T-helper 17 cell (primary cell): ENCODE measurements around the gene DAPL1. TPM values are rescaled to one million over a fixed set of nuclear protein-coding genes. Genes with fewer than 3 reads are reported as not detected.

Experiments
- ATAC-seq: fragments of 150-1000 bp; cut with Tn5 transposase; 2 replicates; pipeline ENCODE4 v1.10.0; 2021; ENCODE audit warnings: mild to moderate bottlenecking, moderate library complexity
- DNase-seq, 3 donors: peaks; one replicate each; pipeline versions ENCODE4 v3.0.0 to v3.0.0-alpha.2; 2020 to 2021
- H3K9me3 ChIP-seq: one replicate; pipeline ENCODE4 v1.7.0; 2013; ENCODE audit warnings: low read length, mild to moderate bottlenecking; ENCODE audit not compliant: control insufficient read depth, poor library complexity, severe bottlenecking
- H3K27ac Mint-ChIP-seq: one replicate; pipeline ENCODE4 v1.8.0; 2022; ENCODE audit warnings: mild to moderate bottlenecking, moderate library complexity, mixed read lengths
- H3K27me3 Mint-ChIP-seq: one replicate; pipeline ENCODE4 v1.8.0; 2022; ENCODE audit warnings: mixed read lengths
- H3K36me3 Mint-ChIP-seq: one replicate; pipeline ENCODE4 v1.8.0; 2022; ENCODE audit warnings: low read depth, mixed read lengths
- H3K4me1 Mint-ChIP-seq: one replicate; pipeline ENCODE4 v1.8.0; 2022; ENCODE audit warnings: mild to moderate bottlenecking, mixed read lengths
- H3K4me3 Mint-ChIP-seq: one replicate; pipeline ENCODE4 v1.8.0; 2022; ENCODE audit warnings: mild to moderate bottlenecking, moderate library complexity, mixed read lengths
- total RNA-seq, 4 donors: library from RNA in 2 of 4; stranded (reverse) in 2 of 4; gene quantifications; one replicate each; pipeline ENCODE4 v1.2.3 and lab custom pipeline; 2022 to 2026

DAPL1 gene
- total RNA-seq, 2 donors from 2014 or later: not detected

DNA sequence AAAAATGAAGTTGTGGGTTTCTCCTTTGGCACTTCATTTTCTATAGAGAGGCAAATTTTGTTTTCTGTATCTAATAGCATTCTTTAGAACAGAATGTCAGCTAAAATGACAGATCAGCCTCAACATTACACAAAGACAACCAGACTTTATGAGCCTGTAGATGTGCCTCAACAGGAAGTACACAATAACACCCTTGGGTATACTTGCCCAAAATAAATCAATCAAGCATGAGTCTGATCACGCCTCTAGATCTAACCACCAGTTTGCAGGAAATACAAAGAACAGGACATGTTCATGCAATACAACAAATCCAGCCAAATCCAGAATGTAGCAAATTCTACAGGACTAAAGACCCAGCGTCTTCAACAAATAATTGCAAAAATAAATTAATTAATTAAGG lies 11.2 kb upstream of the DAPL1 start:
- ATAC-seq: no peak
- Mint-ChIP-seq H3K27me3 (peaks cover 28% of the 10 kb centered on the region), H3K27ac (no peak overlapping the region), H3K36me3 (no peaks in the 10 kb centered on the region), H3K4me1 (peaks cover 2% of the 10 kb centered on the region), H3K4me3 (no peak overlapping the region)
- no peaks in the 10 kb centered on the region for H3K9me3 ChIP-seq
- no peak for DNase-seq

DNA sequence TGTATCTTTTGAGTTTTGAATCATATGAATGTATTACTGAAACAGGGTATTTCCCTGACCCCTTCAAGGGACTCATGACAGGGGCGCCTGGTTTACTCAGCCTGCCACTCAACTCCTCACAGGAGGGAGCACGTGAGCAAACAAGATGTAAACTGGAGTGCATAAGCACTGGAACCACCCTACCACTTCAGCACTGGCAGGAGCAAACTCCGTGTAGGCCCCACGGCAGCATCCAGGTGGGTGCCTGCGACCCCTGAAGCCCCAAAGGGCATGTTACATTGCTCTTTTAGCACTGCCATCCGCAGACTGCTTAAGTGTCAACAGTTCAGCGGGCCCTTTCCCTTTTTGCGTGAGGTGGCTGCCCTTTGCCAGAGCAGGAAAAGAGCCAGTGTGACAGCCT lies 8.2 kb upstream of the DAPL1 start:
- ATAC-seq: no peak
- H3K9me3 ChIP-seq: no peaks in the 10 kb centered on the region
- Mint-ChIP-seq H3K4me1 (peaks cover 2% of the 10 kb centered on the region), H3K27me3 (peaks cover 41% of the 10 kb centered on the region), H3K27ac (no peak overlapping the region), H3K36me3 (no peaks in the 10 kb centered on the region), H3K4me3 (no peak overlapping the region)
- no peak for DNase-seq

DNA sequence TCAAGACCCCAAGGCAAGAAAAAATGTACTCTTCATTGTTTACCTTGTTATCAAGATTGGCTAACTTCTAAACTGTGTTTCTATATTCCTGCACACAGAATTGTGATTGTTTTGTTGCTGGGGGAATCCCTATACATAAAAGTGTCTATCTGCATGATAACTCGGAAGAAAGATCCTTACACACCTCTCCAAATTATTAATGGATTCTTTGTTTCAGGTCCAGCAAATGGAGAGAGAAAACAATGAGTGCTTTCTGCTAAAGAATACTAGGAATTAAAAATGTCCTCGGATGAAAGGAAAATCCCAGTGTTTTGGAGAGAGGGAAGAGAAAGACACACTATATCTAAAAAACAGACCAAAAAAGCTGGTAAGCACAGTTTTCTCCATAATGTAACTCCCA lies 6.2 kb upstream of the DAPL1 start:
- Mint-ChIP-seq H3K27me3 (peaks cover 38% of the 10 kb centered on the region), H3K36me3 (no peaks in the 10 kb centered on the region)

DNA sequence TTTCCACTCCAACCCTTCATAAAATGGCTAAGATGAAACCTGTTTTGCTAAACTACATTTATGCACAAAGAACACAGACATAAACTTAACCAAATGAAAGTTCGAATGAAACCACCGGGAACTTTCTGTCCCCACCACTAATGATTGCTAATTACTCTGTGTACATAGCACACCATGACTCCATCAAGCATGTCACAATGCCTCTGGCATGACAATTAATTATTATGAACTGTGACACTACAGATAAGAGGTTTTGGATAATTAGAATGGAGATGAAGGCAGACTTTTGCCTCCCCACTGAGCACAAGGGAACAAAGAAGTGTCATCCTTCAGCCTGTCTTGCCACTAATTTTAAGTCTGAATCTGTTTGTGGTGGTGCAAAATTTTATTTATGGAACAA lies 1.5 kb downstream of the DAPL1 start:
- Mint-ChIP-seq H3K4me3 (no peak overlapping the region), H3K27me3 (peaks cover 41% of the 10 kb centered on the region), H3K36me3 (no peaks in the 10 kb centered on the region), H3K27ac (no peak overlapping the region), H3K4me1 (peaks cover 3% of the 10 kb centered on the region)
- DNase-seq: no peak
- H3K9me3 ChIP-seq: no peaks in the 10 kb centered on the region
- no peak for ATAC-seq

More for the DNA sequence above, 6.2 kb upstream of the DAPL1 start:
- ATAC-seq (no peak), DNase-seq (no peak)
- Mint-ChIP-seq H3K4me1 (peaks cover 2% of the 10 kb centered on the region), H3K27ac (no peak overlapping the region), H3K4me3 (no peak overlapping the region)
- no peaks in the 10 kb centered on the region for H3K9me3 ChIP-seq

DNA sequence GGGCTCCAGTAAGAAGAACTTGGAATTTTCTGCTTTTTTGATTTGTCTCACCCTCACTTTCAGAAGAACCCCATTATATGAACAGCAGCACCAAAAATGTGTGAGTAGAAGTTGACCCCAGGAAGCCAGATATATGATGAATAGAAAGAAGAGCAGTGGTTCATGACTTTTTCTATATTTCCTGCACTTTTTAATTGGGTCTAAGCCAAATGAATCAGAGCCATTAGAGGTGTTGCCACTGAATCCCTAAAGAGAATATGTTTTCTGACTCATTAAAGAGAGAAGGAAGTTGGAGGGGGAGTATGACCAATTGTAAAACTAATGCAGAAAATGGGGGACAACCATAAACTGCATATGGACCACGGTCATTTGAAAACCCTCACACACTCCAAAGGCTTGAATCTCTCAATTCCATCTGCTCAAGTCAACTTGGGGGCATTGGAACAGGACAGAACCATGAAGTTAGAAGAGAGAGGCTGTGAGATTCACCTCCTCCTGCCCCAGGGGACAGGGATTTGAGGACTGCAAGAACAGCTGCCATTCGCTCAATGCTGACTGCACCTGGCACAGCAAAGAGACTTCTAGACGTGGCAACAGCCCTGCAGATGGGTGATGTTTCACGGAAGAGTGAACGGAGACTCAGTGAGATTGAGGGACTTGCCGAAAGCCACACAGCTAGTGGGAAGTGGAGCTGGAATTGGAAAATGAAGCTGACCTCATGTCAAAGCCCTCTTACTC lies 3.0 kb downstream of the DAPL1 start:
- Mint-ChIP-seq H3K27me3 (peaks cover 45% of the 10 kb centered on the region), H3K36me3 (no peaks in the 10 kb centered on the region), H3K4me1 (peaks cover 3% of the 10 kb centered on the region), H3K27ac (no peak overlapping the region), H3K4me3 (no peak overlapping the region)
- H3K9me3 ChIP-seq: no peaks in the 10 kb centered on the region
- DNase-seq: no peak
- no peak for ATAC-seq

DNA sequence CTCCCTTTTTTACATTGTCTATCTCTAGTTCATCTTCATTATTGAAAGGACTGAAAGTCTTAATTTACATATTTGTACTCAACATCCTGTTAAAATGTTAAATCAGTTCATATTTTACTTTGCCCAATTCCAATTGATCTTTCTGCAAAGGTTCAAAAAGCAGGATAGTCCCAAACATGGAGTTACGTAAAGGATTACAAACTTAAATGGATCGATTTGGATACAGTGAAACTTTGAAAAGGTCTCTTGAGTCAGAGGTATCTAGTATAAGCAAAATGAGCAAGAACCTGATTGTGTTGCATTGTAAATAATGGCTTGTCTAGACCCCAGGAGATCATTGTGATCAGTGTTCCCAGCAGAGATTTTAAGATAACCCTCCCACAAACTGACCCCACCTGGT lies 4.1 kb downstream of the DAPL1 start:
- H3K27me3 Mint-ChIP-seq: peaks cover 36% of the 10 kb centered on the region
- H3K36me3 Mint-ChIP-seq: no peaks in the 10 kb centered on the region
- DNase-seq: no peak
- H3K4me3 Mint-ChIP-seq: no peak overlapping the region
- no peaks in the 10 kb centered on the region for H3K9me3 ChIP-seq
- peaks cover 3% of the 10 kb centered on the region for H3K4me1 Mint-ChIP-seq
- H3K27ac Mint-ChIP-seq: no peak overlapping the region
- ATAC-seq: no peak

DNA sequence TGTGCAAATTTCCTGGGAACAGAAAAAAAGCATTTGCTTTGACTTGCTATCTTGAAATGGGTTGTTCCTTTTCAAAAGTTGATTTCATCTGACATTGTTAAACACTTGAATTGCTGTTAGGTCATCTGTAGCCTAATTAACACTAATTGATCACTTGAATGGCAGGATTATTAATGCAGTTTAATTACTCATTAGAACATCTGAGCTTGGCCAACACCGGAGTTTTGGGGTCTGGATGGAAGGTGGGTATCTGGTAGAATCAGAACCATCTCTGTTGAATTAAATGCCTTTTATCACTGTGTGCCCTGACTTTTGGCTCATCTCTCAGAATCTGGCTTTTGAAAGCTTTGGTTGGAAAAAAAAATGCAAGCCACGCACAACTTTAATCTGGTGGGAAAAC lies 8.4 kb downstream of the DAPL1 start:
- ATAC-seq (no peak), DNase-seq (no peak)
- no peak overlapping the region for H3K4me3 Mint-ChIP-seq
- no peaks in the 10 kb centered on the region for H3K9me3 ChIP-seq
- no peaks in the 10 kb centered on the region for H3K4me1 Mint-ChIP-seq
- no peaks in the 10 kb centered on the region for H3K36me3 Mint-ChIP-seq
- no peak overlapping the region for H3K27ac Mint-ChIP-seq
- peaks cover 18% of the 10 kb centered on the region for H3K27me3 Mint-ChIP-seq

DNA sequence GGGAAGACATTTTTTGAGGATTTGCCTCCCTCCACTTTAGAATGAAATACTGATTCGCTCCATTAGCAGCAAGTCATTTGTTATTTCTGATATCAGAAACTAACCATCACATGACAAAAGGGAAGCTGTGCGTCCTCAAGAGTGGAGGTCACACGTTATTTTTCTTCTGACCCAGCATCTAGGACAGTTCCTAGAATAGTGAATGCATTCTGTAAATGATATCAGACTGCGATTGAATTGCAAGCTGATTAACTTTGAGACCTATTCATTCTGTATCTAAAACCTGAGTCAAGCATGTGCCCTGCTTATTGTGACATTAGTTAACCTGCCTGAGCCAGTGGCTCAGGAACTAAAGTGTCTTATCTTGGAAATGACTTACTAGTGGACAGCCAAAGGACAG lies 10.1 kb downstream of the DAPL1 start:
- ATAC-seq (no peak), DNase-seq (no peak)
- Mint-ChIP-seq H3K36me3 (no peaks in the 10 kb centered on the region), H3K4me3 (no peak overlapping the region), H3K4me1 (no peaks in the 10 kb centered on the region), H3K27me3 (peaks cover 18% of the 10 kb centered on the region), H3K27ac (no peak overlapping the region)
- H3K9me3 ChIP-seq: no peaks in the 10 kb centered on the region

DNA sequence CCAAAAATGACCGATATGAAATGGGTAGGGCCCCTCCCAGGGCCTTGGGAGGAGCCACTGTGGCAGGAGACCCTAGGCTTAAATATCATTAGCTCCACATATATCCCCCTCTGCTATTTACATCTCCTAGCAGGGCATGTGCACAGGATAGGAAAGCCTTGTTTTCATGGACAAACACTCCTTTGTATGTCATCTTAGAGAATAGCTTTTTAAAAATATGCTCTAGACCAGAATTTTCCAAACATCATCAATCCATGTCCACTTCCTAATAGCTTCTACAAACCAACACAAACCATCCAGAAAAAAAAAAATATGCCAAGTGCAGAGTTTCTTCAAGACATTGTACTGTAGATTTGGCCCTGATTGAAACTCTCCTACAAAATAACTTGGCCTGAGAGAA lies 10.8 kb downstream of the DAPL1 start:
- no peak overlapping the region for H3K27ac Mint-ChIP-seq
- no peaks in the 10 kb centered on the region for H3K9me3 ChIP-seq
- H3K27me3 Mint-ChIP-seq: peaks cover 25% of the 10 kb centered on the region
- H3K4me3 Mint-ChIP-seq: no peak overlapping the region
- ATAC-seq (no peak), DNase-seq (no peak)
- no peaks in the 10 kb centered on the region for H3K36me3 Mint-ChIP-seq
- no peaks in the 10 kb centered on the region for H3K4me1 Mint-ChIP-seq

DNA sequence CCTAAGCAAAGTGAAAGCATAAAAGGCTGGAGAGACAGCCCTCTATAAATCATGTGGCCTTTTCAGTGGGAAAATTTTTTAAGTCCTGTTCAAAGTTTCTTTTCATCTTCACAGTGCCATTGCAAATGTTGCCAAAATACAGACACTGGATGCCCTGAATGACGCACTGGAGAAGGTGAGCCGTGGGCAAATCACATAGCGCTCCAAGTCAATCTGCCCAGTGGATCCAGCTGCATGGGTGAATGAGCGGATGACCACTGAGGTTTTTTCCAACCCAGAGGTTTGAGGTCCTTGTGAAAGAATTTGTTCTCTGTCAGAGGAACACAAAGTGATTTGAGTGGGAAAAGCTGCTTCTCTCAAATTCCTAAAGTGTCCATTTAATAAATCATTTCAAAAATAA lies 11.8 kb downstream of the DAPL1 start:
- ATAC-seq (no peak), DNase-seq (no peak)
- no peaks in the 10 kb centered on the region for H3K9me3 ChIP-seq
- H3K27me3 Mint-ChIP-seq: peaks cover 34% of the 10 kb centered on the region
- no peaks in the 10 kb centered on the region for H3K36me3 Mint-ChIP-seq
- H3K27ac Mint-ChIP-seq: no peak overlapping the region
- H3K4me1 Mint-ChIP-seq: no peaks in the 10 kb centered on the region
- no peak overlapping the region for H3K4me3 Mint-ChIP-seq

DNA sequence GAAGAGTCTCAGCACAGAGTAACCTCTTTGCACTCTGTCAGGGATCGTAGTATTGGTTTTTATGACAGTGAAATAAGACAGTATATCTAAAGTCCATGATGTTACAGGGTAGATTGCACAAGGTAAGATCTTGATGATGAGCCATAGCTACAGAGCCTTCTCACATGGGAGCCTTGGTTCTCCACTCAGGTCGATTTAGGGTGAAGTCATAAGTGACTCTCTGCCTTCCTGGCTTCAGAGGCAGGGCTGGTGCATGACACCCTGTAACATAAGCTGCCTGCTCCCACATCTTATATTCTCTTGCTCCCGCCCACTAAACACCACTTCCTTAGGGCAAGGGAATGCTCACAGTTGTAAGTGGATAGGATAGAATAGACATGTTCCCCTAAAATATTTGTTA lies 13.3 kb downstream of the DAPL1 start:
- Mint-ChIP-seq H3K4me3 (no peak overlapping the region), H3K4me1 (no peaks in the 10 kb centered on the region), H3K27me3 (peaks cover 30% of the 10 kb centered on the region), H3K27ac (no peak overlapping the region), H3K36me3 (no peaks in the 10 kb centered on the region)
- DNase-seq (no peak), ATAC-seq (no peak)
- no peaks in the 10 kb centered on the region for H3K9me3 ChIP-seq

DNA sequence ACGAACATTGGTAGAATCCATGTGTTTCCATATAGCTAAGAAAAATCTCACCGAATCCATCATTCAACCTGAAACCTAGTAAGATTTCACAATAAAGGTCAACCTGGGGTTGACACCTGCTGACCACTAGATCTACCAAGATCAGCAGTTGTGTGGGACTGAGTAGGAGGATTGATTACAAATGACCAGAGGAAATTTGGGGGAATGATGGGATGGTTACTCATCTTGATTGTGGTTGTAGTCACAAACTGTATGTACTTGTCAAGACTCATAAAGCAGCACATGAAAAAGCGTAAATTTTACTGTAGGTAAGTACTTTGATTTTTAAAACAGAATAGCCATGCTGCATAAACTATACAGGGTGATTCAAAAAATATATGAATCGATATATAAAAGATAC lies 14.7 kb downstream of the DAPL1 start:
- H3K27me3 Mint-ChIP-seq: peaks cover 30% of the 10 kb centered on the region
- H3K4me1 Mint-ChIP-seq: no peaks in the 10 kb centered on the region
- no peaks in the 10 kb centered on the region for H3K9me3 ChIP-seq
- ATAC-seq (no peak), DNase-seq (no peak)
- H3K27ac Mint-ChIP-seq: no peak overlapping the region
- no peaks in the 10 kb centered on the region for H3K36me3 Mint-ChIP-seq
- H3K4me3 Mint-ChIP-seq: no peak overlapping the region

DNA sequence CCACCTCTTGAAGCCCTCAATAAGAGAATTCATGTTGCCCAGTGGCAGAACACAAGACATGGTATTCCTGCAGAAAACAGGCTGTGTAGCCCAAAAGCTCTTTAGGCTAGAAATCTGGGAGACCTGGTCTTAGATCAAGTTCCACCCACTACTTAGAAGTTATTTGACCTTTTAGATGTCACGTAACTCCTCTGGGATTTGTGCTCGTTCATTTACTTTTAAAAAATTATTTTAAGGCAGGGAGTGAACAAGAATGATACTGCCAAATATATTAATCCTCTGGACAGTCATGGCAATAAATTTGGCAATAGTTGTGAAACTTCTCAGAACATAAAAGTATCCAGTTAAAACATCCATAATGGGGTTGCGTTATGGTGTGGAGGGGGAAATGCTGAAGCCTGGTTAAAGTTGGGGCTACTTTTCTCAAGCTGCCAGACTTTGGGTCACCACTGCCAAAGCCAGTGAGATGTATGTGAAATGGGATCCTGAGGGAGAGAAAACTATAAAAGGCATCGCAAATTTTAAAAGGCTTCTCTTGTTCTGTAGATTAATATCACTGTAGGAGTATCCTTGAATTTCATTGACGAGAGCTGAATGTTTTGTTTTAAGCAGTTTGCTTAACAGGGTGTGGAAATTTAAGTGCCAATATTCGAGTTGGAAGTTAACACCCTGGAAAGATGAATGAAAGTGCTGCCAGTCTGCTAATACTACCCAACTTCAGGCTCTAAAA lies 15.8 kb downstream of the DAPL1 start:
- H3K27me3 Mint-ChIP-seq: peaks cover 24% of the 10 kb centered on the region
- H3K4me3 Mint-ChIP-seq: no peak overlapping the region
- no peak for DNase-seq
- H3K9me3 ChIP-seq: no peaks in the 10 kb centered on the region
- no peak overlapping the region for H3K27ac Mint-ChIP-seq
- ATAC-seq: no peak
- H3K4me1 Mint-ChIP-seq: no peaks in the 10 kb centered on the region
- no peaks in the 10 kb centered on the region for H3K36me3 Mint-ChIP-seq

DNA sequence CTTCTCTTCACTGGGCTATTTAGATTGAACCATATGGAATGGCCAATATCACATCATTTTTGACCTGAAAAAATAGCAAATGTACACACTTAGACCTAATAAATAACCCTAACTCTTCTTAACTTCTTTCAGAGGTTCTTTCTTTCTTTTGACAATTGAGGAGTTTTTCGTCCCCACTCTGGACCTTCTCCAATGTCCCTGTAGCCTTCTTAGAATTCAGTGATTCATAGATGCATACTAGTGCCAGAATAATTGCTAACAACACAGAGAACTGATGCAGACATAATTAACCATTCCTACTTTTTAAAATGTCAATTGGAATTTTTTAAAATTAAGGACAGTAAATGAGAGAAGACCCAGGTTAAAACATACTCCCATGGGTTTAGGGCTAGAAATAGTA lies 20.0 kb downstream of the DAPL1 start:
- ATAC-seq: no peak

More for the DNA sequence above, 20.0 kb downstream of the DAPL1 start:
- no peaks in the 10 kb centered on the region for H3K9me3 ChIP-seq
- Mint-ChIP-seq H3K27ac (no peak overlapping the region), H3K4me1 (no peaks in the 10 kb centered on the region), H3K4me3 (no peak overlapping the region), H3K27me3 (peaks cover 17% of the 10 kb centered on the region), H3K36me3 (no peaks in the 10 kb centered on the region)
- no peak for DNase-seq
